ENCODE data around the gene UMODL1. TPM values are rescaled to one million over a fixed set of nuclear protein-coding genes. Genes with fewer than 3 reads are reported as not detected.
A peak's percentile ranks its signal among the peaks of the same experiment; 100 is the strongest.

The UMODL1 gene
- total RNA-seq, 1 experiment from 2014 or later: 0.20 TPM

- no peak for DNase-seq
- H3K27me3 Mint-ChIP-seq (ENCODE audit: insufficient read depth, unreplicated experiment): no peaks in the 10 kb centered on the region
- POLR2A ChIA-PET: no interaction called here
These were observed 32.7 kb upstream of the UMODL1 start for GRCh38 chr21:42038393-42038792.

GRCh38 chr21:42038826-42039425 is 32.2 kb upstream of the UMODL1 start:
- no peak overlapping the region for H3K4me3 Mint-ChIP-seq (ENCODE audit: unreplicated experiment)
- no peak for DNase-seq
- POLR2A ChIA-PET: no interaction called here
- H3K9me3 Mint-ChIP-seq (ENCODE audit: unreplicated experiment): peaks cover 8% of the 10 kb centered on the region
- no peaks in the 10 kb centered on the region for H3K27me3 Mint-ChIP-seq (ENCODE audit: insufficient read depth, unreplicated experiment)
- CTCF ChIA-PET: no interaction called here
- intact Hi-C loops (cut with micrococcal nuclease; ENCODE audit: unreplicated experiment): no loop called here
- H3K27ac Mint-ChIP-seq (ENCODE audit: unreplicated experiment): peak overlapping the region; percentile 50
- TF ChIP-seq CTCF (IDR thresholded peaks at IDR 0.05; ENCODE audit: insufficient read depth in 1 of 2, low read depth in 1 of 2, low read length in 1 of 2, severe bottlenecking in 1 of 2, unreplicated experiment in 1 of 2): no peak
- peaks cover 20% of the 10 kb centered on the region for H3K4me1 ChIP-seq
- peaks cover 23% of the 10 kb centered on the region for H3K4me1 Mint-ChIP-seq (ENCODE audit: low read depth, unreplicated experiment)
- H3K36me3 ChIP-seq (ENCODE audit: control insufficient read depth, insufficient read depth, low read length): no peaks in the 10 kb centered on the region
- BruUV-seq (replicated peaks): no TSS peak
- no peaks in the 10 kb centered on the region for H3K27me3 ChIP-seq (replicated peaks; ENCODE audit: control insufficient read depth, insufficient read depth, low read length)
- H3K36me3 Mint-ChIP-seq (ENCODE audit: insufficient read depth, unreplicated experiment): no peaks in the 10 kb centered on the region
- H3K4me3 ChIP-seq (ENCODE audit: low read depth, low read length): no peak overlapping the region
- H3K9me3 ChIP-seq: no peaks in the 10 kb centered on the region

More at GRCh38 chr21:42038393-42038792, 32.7 kb upstream of the UMODL1 start:
- Mint-ChIP-seq H3K36me3 (ENCODE audit: insufficient read depth, unreplicated experiment) (no peaks in the 10 kb centered on the region), H3K27ac (ENCODE audit: unreplicated experiment) (peak overlapping the region; percentile 61), H3K9me3 (ENCODE audit: unreplicated experiment) (peaks cover 8% of the 10 kb centered on the region), H3K4me1 (ENCODE audit: low read depth, unreplicated experiment) (peaks cover 23% of the 10 kb centered on the region), H3K4me3 (ENCODE audit: unreplicated experiment) (no peak overlapping the region)
- CTCF ChIA-PET: no interaction called here
- BruUV-seq (replicated peaks): no TSS peak
- intact Hi-C loops (cut with micrococcal nuclease; ENCODE audit: unreplicated experiment): no loop called here
- H3K4me3 ChIP-seq (ENCODE audit: low read depth, low read length): no peak overlapping the region
- no peak for TF ChIP-seq CTCF (IDR thresholded peaks at IDR 0.05; ENCODE audit: insufficient read depth in 1 of 2, low read depth in 1 of 2, low read length in 1 of 2, severe bottlenecking in 1 of 2, unreplicated experiment in 1 of 2)
- H3K4me1 ChIP-seq: peaks cover 20% of the 10 kb centered on the region
- no peaks in the 10 kb centered on the region for H3K27me3 ChIP-seq (replicated peaks; ENCODE audit: control insufficient read depth, insufficient read depth, low read length)
- H3K9me3 ChIP-seq: no peaks in the 10 kb centered on the region
- no peaks in the 10 kb centered on the region for H3K36me3 ChIP-seq (ENCODE audit: control insufficient read depth, insufficient read depth, low read length)

- ChIA-PET CTCF (interaction anchor here (1.1 kb wide), 1 partner anchor 78 kb away, joined by 3 read pairs; no protein-coding TSS in a partner anchor), POLR2A (no interaction called here)
- BruUV-seq (replicated peaks): no TSS peak
- Histone ChIP-seq H3K4me3 (ENCODE audit: low read depth, low read length) (no peak overlapping the region), H3K4me1 (peaks cover 20% of the 10 kb centered on the region), H3K9me3 (no peaks in the 10 kb centered on the region), H3K36me3 (ENCODE audit: control insufficient read depth, insufficient read depth, low read length) (no peaks in the 10 kb centered on the region), H3K27me3 (replicated peaks; ENCODE audit: control insufficient read depth, insufficient read depth, low read length) (no peaks in the 10 kb centered on the region)
- Mint-ChIP-seq H3K4me1 (ENCODE audit: low read depth, unreplicated experiment) (peaks cover 23% of the 10 kb centered on the region), H3K9me3 (ENCODE audit: unreplicated experiment) (peaks cover 8% of the 10 kb centered on the region), H3K4me3 (ENCODE audit: unreplicated experiment) (no peak overlapping the region), H3K27me3 (ENCODE audit: insufficient read depth, unreplicated experiment) (no peaks in the 10 kb centered on the region), H3K36me3 (ENCODE audit: insufficient read depth, unreplicated experiment) (no peaks in the 10 kb centered on the region), H3K27ac (ENCODE audit: unreplicated experiment) (no peak overlapping the region)
- DNase-seq: no peak
- no peak for TF ChIP-seq CTCF (IDR thresholded peaks at IDR 0.05; ENCODE audit: insufficient read depth in 1 of 2, low read depth in 1 of 2, low read length in 1 of 2, severe bottlenecking in 1 of 2, unreplicated experiment in 1 of 2)
- intact Hi-C loops (cut with micrococcal nuclease; ENCODE audit: unreplicated experiment): no loop called here
These were observed 31.6 kb upstream of the UMODL1 start for GRCh38 chr21:42039470-42039901.
